GM19035 (cell line): Measurements from ENCODE around the gene NBDY.
"Not testable (repeated sequence)": the region's sequence is repeated elsewhere in the genome, so short reads cannot be mapped to it uniquely, and the experiment has no call there.

Experiments used
- ATAC-seq: cut with Tn5 transposase; IDR thresholded peaks from one replicate; pipeline ENCODE4 v1.9.1; 2021; ENCODE audit not compliant: unreplicated experiment

The NBDY gene

DNA sequence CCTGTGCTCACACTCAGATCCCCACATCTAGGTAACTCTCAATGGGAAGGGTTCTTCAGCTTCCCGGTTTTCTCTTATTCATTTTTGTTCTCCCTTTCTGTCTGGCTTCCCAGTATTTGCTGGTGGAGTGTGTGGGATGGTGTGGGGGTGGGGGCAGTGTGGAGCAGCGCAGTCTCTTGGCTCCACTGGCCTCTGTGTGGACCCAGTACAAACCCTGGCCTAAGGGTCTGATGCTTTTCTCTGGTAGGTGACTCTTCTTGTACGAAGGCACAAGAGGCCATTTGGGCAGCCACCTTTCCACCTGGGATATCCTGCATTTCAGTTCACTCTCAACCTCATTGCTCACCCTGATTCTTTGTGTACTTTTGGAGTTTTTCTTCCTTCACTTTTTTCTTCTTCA, 71.3 kb downstream of the NBDY start:
- ATAC-seq = no peak

DNA sequence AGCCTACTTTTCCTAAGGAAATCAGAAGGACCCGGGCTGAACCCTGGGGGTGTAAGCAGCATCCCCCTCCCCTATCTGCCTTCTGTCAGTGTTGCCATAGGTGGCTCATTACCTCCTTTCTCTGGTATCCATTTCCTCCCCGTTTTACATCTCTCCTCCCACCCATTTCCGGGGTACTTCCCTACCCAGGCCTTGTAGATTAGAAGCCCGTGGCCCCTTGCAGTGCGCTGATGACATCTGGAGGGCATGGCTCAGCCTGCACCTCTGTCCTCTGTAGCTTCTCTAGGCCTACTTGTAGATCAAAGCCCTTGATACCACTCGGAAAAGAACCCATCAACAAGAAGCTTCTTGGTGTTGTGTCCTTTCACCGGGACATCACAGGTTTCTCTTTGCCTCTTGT, 71.8 kb downstream of the NBDY start:
- peak; percentile 90 for ATAC-seq

DNA sequence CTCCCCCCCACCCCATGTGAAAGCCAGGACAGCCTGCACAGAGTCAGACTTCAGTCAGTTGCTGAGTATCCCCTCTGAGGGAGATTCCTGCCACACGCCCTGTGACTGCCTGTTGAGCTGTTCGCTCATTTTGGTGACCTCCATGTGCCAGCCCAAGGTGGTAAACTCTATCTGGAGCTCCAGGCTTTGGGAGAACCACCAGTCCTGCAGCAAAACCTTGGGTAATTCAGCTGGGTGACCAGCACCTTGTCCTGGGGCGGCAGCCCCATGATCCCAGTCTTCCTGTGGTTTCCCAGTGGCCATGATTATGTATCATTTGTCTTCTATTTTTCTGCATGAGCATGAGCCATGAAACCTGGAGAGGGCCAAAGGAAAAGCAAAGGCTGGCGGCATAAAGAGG, 73.4 kb downstream of the NBDY start:
- no peak for ATAC-seq

DNA sequence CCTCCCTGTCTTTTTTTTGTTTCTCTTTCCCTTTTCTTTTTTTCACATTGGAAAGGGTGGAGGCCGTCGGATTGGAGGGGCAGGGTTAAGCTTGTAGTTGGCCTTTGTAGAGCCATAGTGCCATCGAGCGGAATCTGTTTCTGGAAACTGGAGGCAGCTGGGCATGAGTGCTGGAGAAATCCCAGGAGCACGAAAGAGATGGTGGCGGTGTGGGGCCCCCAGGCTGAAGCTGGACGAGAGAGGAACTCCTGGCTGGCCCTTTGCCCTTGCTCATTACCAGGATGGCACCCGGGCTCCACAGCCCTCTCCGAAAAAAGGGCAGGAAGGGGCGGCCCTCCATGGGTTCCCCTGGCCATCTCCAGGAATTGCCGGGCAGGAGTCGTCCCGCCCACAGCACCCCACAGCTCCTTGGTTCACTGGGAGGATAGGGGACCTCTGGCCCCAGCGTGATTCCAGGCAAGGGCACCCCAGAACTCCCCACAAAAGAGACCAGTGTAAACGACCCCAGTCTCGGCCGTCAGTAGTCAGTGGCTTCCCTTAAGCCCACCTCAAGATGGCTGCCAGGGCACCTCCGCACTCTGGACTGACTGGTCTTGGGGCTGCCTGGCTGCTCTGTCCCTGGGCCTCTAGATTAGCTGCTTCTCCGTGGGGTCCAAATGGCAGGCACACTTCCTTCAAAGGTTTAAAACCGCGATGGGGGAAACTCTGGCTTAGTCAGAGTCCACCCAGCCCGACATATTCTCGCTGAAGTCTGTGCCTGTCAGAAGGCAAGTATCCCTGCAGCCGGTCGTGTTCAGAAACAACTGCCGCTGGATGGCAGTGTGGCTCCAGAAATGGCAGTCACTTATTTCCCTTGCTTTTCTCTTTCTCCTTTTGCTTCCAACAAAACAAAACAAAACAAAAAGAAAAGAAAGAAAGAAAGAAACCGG, 74.1 kb downstream of the NBDY start:
- ATAC-seq = no peak

DNA sequence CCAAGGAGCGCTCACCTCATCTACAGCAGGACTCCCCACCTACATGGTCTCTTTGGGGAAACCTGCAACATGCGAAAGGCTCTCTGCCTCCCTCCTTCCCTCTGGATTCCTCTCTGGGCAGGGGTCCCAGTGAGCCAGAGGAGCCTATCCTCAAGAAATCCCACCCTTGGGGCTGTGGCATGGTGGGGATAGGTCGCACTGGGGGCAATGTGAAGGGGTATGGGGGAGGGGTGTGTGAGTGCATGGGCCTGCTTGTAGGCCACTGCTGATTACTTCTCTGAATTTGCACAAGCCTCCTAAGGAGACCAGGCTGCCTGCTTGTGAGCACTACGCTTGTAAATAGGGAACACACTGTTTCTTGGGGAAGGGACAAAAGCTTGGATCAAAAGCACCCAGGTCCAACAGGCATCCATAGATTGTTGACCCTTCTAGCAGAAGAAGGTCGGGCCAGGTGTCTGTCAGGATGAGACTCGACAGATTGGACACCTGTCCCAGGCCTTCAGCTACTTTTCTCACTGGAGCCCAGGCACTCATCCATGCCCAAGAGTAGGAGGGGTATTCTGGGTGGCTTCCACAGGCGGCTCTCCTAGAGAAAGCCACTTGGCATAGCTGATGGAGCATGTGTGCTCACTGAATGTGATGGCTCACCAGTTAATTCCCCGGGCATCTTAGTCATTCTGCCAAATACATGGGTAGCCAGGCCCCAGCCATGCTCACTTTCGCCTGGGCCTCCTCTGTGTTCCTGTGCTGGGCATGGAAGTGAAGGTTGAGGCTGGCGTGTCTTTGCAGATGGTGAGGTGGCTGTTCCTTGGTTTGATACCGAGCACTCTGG, 75.0 kb downstream of the NBDY start:
- ATAC-seq = no peak

DNA sequence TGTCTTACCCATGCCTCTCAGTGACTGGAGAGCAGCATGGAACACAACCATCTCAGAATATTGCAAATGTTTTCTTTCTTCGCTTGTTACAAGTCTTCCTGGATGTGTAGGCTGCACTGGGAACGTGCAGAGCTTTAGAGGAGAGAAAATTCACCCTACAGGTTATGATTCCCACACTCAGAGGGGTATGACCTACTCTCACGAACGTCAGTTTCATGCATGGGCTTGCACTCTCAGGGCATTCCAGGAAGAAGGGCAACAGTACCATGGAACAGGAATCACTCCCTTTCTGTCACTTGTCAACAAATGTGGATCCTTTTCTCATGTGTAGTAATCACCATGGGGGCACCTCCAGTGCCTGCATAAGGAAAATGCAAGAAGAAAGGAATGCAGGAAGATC, 75.8 kb downstream of the NBDY start:
- no peak for ATAC-seq

DNA sequence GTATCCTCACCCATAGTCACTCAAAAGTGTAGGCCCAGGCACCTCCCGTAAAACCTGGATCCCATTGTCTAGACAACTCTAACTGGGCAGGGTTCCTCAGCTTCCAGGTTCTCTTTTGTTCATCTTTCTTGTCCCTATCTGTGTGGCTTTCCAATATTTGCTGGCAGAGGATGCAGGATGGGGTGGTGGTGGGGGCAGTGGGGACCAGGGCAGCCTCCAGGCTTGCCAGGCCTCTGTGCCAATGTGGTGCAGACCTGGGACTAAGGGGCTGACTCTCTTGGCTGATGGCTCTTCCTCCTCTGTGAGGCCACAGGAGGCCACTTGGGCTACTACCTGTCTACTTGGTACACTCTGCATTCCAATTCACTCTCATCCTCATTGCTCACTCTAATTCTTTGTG, 76.4 kb downstream of the NBDY start:
- no peak for ATAC-seq

DNA sequence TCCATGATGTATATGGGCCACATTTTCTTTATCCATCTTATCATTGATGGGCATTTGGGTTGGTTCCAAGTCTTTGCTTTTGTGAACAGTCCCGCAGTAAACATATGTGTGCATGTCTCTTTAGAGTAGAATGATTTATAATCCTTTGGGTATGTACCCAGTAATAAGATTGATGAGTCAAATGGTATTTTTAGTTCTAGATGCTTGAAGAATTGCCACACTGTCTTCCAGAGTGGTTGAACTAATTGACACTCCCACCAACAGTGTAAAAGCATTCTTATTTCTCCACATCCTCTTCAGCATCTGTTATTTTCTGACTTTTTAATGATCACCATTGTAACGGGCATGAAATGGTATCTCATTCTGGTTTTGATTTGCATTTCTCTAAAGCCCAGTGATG, 77.1 kb downstream of the NBDY start:
- ATAC-seq = not testable (repeated sequence)

DNA sequence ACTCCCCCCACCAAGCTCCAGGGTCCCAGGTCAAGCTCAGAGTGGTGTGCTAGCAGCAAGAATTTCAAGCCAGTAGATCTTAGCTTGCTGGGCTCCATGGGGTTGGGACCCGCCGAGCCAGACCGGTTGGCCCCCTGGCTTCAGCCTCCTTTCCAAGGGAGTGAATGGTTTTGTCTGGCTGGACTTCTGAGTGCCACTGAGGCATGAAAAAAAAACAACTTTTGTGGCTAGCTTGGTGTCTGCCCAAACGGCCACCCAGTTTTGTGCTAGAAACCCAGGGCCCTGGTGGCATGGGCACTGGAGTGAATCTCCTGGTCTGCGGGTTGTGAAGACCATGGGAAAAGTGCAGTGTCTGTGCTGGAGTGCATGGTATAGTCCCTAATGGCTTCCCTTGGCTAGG, 82.6 kb downstream of the NBDY start:
- no peak for ATAC-seq

DNA sequence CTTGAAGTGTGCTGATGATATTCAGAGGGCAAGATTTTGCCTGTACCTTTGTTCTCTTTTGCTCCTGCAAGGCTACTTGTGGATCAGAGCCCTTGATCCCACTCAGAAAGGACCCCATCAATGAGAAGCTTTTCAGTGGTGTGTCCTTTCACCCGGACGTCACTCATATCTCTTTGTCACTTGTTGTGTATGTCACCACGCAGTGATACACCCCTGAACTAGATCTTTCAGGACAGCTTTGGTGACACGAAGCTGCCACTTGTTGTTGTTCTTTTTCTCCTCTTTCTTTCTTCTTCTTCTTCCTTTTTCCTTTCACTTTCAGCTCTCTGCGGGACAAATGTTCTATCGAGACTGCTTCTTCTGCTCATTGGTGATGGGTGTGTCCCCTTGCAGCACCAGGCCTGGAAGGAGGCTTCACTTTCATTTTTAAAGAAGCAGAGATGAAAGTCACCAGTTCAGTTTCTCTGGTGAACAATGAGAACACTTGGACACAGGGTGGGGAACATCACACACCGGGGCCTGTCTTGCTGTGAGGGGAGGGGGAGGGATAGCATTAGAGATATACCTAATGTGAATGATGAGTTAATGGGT, 83.6 kb downstream of the NBDY start:
- peak; percentile 88 for ATAC-seq

DNA sequence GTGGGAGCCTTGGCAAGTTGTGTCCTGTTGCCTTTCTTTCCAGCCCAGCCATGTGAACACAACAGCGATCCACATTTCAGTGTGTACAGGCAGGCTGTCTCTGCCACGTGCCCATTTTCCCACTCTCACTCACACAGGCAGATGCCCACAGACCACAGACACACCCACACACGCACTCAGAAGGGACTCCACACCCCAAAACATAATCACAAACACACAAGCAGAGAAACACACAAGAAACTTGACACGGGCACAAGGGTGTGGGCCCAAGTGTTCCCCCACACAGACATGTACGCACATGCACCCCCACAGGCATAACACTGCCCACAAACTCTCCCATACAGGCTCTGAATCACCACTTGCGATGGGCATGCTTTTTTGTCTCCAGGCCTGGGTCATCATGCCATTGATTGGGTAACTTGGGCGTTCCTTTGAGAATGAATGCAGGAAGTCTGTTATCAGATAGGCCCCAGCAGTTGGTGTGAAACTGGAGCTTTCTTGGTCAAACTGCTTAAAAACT, 84.3 kb downstream of the NBDY start:
- peak; percentile 57 for ATAC-seq

DNA sequence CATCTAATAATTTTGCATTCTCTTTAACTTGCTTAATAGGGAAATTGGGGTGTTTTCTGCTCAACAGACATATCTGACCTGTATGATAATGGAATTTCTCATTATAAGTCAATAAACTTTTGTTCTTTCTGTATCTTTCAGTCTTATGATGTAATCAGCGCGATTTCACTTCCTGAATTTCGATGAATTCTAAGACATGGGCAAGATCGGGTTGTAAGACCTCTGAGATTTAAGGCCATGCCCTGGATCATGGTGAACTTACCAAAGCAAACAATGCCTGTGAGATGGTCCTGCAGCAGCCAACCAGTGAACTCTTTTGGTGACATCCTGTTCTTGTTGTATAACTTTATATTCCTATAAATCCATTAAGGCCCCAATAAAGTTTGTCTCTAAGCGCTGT, 88.1 kb downstream of the NBDY start:
- ATAC-seq = no peak

DNA sequence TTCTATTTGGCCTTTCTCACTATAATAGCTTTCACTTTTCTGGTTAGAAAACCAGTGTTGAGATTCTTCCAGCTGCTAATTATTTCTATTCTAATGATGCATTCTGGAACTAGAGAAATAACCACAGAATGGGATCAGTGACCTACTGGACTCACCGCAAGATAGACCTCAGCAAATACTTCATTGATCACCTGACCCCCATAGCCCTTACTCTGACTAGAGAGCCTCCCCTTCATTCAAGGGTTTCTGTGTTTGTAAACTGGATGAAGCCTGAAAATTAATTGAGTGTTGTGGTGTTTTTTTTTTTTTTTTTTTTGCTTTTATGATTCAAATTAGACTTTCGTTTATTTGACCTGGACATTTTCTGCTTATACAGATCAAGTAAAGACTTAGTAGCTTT, 97.0 kb downstream of the NBDY start:
- no peak for ATAC-seq

DNA sequence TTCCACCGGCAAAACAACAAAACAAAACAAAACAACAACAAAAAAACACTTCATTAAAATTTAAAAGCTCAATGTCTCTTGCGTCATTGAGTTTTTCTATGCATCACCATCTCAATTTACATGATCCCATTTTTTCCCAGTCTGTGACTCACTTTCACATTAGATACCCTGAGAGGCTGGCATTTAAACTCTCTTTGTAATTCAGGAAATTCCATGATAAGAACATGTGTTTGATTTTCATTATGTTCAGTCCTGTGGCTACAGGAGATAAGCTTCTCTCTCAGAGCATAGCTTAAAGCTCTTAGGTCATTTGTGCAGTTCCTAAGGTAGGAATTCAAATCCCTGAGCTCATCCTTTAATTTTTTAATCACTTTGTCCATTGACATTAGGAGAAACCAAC, 104.6 kb downstream of the NBDY start:
- ATAC-seq = no peak

DNA sequence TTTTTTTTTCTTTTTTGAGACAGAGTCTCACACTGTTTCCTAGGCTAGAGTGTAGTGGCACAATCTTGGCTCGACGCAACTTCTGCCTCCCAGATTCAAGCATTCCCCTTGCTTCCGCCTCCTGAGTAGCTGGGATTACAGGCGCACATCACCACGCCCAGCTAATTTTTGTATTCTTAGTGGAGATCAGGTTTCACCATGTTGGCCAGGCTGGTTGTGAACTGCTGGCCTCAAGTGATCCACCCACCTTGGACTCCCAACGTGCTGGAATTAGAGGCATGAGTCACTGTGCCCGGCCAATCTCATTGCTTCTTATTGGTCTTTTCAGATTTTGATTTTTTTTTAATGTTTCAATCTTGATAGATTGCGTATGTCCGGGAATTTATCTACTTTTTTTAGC, 124.4 kb downstream of the NBDY start:
- no peak for ATAC-seq

DNA sequence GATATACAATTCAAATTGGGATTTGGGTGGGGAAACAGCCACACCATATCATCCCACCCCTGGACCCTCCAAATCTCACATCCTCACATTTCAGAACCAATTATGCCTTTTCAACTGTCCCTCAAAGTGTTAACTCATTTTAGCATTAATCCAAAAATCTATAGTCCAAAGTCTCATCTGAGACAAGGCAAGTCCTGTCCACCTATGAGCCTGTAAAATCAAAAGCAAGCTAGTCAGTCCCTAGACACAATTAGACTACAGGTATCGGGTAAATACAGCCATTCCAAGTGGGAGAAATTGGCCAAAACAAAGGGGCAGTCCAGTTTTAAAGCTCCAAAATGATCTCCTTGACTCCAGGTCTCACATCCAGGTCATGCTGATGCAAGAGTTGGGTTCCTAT, 128.0 kb downstream of the NBDY start:
- ATAC-seq = no peak

DNA sequence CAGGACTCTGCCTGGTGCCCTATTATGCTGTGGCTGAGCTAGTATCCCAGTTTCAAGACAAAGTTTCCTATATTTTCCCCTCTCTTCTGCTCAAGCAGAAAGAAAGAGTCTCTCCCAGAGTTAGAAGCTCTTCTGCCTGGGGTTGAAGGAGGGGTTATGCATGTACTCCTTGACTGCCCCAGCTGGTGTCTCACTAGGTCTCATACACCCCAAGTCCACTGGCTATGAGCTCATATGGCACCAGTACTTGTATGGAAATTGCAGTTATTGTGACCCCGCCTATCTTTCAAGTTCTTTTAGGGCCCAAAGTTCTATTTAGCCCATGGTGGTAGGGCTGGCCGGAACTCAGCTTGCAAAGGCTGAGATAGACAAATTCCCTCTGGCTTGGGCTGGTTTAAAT, 131.8 kb downstream of the NBDY start:
- ATAC-seq = no peak
